NCI-H2171 (cell line): ENCODE measurements around the gene PARP3.

Experiments used
- DNase-seq: peaks from one replicate; lab custom pipeline; 2025; lab: John Stamatoyannopoulos, UW

PARP3 gene

DNA sequence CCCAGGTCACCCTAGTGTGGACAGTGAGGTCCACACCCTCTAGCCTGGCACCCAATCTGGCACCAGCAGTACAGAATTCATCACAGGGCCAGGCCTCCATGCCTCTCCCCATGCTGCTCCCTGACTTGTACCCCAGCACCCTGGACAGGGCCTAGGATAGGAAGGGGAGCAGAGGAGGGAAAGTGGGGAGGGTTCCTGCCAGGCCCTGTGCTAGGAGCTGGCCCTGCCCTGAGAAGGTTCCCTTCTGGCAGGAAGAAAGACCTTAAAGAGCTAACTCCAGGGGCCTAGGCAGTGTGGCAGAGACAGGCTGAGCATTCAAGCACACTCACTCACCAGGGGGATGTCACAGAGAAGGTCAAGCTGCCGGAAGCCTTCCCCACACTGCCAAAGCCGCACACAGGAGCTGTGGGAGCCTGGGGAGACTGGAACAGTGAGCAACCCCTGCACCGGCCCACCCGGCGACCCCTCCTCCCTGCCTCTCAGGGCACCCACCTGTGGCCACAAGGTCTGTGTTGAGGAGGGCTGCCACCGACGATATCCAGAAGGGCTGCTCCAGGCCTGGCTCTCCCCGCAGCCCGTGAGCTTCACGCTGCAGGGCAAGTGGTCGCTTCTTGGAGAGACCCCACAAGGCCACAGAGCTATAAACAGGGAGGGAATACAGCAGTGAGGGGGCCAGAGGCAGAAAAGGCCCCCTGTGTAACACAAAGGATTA is 7.9 kb upstream of the PARP3 start:
- DNase-seq = no peak

DNA sequence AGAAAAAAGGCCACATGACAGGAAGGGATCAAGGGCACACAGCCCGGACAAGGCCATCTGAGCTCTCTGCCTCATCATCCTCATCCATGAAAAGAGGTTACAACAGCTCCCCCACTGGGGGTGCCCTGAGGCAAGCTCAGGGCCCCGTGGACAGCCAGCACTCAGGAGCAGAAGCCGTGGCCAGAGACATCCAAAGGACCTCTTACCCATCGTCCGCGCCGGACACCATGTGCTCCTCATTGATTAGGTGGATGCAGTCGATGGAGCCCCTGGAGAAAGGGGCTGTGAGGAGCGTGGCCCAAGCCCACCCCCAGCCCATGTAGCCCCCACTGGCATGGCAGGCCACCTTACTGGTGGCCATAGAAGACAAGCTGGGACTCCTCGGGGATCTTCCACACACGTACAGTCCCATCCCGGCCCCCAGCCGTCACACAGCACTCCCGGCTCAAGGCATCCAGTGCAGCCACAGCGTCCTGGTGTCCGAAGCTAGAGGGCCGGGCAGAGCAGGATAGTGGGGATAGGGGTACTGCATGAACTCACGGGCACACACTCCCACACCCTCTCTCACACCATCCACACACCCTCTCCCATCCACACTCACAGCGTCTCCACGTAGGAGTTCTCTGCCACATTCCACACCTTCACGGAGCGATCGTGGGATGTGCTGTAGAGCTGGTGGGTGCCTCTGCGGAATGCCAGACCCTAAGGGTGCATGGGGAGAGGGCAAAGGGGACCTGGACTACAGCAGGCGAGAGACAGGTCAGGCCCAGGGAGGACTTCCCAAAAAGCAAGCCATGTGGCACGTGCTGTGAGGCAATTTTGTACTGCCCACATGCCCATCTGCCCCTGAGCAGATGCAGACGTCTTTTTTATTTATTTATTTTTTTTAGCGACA is 6.9 kb upstream of the PARP3 start:
- DNase-seq = no peak

DNA sequence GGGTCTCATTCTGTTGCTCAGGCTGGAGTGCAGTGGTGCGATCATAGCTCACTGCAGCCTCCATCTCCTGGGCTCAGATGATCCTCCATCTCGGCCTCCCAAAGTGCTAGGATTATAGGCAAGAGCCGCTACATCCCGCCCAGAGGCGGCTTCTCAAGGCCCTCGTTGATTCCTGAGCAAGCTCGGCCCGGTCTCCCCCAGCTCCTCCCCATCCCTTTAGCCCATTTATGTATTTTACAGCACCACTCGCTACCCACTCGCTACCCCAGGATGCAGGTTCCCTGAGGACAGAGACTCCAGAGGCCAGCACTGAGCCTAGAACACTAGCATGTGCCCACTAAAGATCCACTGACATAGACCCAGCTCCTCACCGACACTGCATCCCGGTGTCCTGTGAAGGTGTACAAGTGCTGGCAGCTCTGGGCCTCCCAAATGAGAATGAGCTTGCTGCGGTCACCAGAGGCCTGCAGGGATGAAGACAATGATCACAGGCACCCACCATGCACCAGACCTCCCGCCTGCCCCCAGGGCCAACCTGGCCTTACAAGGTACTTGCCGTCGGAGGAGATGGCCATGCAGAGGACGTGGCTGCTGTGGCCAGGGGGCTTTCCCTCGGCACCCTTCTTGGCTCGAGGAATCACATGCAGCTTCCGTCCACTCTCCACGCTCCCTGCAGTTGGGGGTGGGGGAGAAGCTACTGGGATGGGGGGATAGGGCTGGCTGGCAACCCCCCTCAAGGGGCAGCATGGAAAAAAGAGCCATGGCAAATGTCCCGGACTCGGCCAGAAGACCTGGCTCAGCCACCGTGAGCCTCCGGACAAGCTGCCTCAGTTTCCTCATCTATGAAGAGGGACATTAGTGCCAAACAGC is 6.0 kb upstream of the PARP3 start:
- DNase-seq = no peak

DNA sequence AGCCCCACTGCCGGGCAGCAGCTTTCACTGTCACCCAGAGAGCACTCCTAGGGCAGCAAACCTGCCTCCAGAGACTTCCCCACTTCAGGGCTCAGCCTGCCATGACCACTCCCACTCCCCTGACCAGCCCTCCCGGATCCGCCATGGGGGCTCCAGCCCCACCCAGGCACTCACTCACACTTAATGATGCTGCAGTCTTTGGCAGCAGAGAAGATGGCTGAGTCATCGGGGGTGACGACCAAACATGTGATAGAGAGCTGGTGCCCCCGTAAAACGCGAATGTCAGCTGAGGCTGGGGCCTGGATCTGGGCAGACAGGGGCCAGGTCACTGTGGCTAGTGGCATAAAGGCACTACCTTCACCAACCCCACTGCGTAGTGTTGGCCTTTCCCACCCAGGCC is 5.1 kb upstream of the PARP3 start:
- no peak for DNase-seq

DNA sequence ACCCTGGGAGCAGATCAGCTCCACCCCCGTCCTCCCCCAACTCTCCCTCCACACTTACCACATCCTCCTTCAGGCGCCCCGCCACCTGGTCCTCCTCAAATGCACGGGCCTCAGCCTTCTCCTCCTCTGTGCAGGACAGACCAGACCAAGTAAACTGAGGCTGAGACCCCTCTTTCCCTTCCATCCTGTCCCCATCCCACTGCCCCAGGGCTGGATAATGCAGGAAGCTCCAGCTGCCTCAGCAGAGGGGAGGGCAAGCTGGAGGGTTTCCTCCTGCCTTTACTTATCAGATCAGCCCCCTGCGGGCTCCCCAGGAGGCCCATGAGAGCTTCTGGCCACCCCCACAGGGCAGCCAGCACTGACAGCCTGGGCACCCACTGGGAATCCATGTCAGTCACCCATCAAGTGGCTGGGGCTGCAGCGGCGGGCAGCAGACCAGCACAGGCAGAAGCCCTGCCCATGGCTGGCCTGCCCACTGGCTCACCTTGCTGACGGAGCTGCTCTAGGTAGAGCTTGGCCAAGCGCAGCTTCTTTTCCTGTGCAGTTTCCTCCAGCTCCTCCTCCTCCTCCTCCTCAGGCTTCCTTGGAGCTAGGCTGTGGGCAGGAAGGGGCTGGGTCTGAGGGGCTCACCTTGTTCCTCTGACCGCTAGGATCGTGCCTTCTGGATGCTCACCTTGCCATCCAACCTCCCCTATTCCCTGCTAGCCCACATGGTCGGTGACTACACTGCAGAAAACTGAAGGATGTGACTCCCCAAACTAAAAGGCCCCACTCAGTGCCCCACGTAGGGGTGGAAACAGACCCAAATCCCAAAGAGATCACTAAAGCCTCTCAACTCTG is 4.3 kb upstream of the PARP3 start:
- DNase-seq = no peak

DNA sequence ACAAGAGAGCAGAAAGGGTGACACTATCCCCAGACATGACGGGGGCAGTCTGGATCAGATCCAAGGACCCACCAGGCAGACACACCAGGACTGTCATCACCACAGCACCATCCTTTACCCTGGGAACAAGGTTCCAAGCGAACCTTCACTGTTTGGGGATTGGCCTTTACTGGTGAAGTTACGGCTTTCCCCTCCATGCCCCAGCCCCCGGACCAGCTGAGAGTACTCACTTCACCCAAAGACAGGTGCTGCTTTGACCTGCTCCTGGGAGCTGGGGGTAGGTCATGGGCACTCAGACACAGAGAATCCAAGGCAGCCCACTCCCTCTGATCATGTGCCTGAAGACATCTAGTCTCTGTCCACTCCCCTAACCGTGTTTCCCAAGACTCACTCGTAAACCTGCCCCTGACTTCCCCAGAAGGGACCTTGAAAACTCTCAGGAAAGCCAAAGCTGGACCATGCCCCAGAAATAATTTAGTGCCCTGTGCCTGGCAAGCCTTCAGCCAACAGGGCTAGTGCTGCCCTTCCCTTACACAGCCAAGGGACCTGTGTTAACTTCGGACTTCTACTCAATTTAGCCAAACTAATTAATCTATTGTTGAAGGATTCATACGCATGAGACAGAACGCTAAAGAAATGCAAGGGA is 3.3 kb upstream of the PARP3 start:
- no peak for DNase-seq

DNA sequence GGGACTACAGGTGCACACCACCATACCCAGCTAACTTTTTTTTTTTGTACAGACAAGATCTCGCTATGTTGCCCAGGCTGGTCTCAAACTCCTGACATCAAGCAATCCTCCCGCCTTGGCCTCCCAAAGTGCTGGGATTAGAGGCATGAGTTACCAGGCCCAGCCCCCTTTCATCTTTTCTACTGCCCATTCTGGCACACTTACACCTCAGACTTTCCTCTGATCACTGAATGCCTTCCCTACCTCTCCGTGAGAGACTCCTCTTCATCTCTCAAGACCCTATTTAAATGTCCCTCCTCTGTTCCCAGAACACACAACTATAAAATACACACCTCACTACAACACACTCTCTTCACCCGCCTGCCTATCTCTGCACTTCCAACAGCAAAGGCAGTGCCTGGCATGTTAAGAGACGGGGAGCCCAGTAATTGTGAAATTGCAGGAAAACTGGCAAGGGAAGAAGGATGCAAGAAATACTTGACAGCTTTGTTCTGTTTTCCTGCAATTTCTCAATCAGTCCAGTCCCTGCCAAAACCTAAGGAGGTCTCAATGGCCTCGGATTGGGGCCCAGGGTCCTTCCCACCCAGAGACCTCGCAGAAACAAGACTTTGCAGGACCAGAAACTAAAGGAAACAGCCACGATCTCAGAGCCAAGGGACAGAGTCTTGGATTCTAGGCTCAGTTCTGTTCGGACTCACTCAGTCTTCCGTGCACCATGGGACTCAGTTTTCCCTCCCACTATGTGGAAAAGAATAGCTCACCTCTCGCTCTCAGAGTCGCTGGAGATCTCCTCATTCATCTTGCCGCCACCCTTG is 1.3 kb upstream of the PARP3 start:
- DNase-seq = no peak

DNA sequence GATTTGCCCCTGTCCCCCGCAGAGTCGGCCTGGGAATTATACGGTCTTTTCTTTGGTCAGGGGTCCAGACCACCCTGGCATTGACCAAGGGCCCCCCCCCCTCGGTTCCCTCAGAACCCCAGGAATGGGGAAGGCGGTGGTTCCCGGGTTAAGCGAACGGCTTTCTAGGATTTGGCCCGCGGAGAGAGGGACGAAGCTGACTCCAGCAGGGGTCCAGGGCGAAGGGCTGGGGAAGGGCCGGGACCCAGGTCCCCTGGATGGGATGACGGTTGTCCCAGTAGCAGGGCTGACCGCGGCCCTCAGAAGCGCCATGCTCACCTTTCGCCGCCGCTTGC is 733 bp upstream of the PARP3 start:
- no peak for DNase-seq

DNA sequence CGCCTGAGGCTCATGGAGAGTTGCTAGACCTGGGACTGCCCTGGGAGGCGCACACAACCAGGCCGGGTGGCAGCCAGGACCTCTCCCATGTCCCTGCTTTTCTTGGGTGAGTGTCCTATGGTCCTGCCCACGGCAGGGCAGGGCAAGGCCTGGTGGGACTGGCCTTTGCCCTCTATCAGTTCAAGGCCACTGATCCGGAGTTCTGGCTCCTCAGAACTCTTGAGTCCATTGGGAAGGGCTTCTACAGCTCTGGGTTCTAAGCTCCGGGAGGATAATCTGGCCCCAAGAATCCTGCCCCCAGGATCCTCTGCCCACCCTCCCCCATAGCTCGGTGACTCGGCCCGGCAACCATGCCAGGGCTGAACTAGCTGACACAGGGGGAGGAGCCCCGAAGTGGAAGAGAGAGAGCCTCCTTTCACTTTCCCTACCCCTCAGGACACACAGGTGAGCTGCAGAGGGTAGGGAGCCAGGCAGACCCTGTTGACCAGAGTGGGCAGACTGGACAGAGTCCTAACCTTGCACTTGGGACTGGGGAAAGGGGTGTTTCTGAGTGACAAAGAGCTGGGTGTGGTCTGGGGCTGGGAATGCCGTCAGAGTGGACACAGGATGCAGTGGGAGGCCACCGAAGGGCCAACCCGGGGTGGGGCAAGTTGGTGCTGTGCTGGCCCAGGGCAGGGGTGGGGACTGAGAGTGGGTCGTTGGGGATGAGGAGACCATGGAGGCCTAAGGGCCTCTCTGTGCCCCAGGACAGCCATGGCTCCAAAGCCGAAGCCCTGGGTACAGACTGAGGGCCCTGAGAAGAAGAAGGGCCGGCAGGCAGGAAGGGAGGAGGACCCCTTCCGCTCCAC is 664 bp downstream of the PARP3 start:
- DNase-seq = no peak

DNA sequence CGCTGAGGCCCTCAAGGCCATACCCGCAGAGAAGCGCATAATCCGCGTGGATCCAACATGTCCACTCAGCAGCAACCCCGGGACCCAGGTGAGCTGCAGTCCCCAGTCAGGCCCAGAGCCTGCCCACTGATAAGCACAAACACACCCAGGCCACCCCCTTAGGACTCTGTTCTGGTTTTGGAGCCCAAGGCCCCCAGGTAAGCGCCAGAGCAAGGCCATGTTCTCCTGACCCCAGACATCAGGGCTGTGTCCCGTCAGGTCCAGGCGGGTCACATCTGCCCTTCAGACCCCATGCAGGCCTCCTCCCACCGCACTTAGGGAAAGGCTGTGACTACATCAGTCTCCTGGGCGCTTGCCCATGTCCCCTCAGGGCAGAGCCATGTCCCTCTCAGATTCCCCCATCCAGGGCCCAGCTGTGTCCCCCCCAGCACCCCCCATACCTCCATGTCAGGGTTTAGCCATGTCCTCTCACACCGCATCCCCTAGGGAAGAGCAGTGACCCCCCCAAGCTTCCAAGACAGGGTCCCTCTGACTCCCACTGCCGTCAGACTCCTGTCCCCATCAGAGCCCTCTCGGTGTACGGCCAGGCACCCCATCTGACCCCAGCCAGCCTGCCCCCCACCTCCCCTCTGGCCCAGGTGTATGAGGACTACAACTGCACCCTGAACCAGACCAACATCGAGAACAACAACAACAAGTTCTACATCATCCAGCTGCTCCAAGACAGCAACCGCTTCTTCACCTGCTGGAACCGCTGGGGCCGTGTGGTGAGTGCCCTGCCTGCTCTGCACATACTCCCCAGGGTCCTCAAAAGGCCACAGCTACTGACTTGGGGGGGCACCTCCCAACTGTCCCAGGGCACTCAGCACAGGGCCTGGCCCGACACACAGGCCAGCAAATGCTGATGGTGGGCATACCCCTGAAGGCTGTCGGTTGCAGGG is 1.6 kb downstream of the PARP3 start:
- DNase-seq = no peak

DNA sequence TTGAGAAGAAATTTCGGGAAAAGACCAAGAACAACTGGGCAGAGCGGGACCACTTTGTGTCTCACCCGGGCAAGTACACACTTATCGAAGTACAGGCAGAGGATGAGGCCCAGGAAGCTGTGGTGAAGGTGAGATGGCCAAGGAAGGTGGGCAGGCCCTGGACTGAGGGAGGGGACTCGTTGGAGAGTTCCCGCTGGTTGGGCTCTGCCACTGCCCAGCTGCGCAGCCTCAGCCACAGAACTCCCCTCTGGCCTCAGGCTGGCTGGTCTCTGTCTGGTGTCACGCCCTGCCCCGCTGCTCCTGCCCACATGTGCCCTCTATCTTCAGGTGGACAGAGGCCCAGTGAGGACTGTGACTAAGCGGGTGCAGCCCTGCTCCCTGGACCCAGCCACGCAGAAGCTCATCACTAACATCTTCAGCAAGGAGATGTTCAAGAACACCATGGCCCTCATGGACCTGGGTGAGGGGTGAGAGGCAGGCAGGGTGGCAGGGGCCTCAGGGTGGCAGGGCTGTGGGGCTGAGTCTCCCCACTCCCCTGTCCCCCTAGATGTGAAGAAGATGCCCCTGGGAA is 2.4 kb downstream of the PARP3 start:
- DNase-seq = no peak

DNA sequence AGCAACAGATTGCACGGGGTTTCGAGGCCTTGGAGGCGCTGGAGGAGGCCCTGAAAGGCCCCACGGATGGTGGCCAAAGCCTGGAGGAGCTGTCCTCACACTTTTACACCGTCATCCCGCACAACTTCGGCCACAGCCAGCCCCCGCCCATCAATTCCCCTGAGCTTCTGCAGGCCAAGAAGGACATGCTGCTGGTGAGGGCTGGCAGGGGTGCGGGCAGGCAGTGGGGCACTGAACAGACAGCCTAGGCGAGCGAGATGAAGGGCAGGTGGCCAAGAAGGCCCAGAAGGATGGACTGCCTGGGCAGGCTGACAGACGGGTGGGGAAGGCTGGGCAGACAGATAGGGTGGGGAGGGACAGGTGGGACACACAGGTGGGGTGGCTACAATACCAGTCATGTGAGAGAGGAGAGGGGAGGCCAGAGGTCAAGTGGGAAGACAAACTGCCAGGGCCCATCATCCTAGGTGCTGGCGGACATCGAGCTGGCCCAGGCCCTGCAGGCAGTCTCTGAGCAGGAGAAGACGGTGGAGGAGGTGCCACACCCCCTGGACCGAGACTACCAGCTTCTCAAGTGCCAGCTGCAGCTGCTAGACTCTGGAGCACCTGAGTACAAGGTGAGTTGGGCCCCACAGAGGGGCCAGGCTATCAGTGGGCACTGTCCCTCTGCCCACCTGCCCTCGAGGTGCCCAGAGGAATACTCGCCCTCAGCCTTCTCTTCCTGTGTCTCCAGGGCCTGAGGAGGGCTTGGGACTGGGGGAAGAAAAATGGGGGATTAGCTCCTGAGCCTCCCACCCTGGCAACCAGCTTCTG is 3.1 kb downstream of the PARP3 start:
- DNase-seq = no peak

DNA sequence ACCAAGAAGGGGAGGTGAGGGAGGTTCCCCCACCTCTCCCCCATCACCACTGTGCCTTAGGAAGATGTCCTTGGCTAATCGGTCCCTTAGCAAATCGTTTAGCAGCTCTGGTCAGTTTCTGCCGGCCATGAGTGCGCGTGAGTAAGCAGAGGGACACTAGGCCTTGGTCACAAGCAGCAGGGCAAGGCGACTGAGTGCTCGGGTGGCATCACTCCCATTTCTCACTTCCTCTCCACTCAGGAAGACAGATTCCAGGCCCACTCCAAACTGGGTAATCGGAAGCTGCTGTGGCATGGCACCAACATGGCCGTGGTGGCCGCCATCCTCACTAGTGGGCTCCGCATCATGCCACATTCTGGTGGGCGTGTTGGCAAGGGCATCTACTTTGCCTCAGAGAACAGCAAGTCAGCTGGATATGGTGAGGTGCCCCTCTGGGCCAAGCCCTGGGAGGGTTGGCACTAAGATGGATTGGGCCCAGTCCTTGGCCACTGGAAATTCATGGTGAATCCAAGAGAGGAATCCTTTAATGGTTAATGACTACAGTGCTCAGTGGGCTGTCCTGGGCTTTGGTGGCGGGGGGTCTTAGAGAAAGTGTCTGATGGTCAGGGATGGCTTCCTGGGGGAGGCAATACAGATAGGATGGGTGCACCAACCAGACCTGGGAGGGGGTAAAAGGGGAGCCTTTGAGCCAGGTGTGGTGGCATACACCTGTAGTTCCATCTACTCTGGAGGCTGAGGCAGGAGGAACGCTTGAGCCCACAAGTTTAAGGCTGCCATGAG is 4.0 kb downstream of the PARP3 start:
- DNase-seq = no peak

DNA sequence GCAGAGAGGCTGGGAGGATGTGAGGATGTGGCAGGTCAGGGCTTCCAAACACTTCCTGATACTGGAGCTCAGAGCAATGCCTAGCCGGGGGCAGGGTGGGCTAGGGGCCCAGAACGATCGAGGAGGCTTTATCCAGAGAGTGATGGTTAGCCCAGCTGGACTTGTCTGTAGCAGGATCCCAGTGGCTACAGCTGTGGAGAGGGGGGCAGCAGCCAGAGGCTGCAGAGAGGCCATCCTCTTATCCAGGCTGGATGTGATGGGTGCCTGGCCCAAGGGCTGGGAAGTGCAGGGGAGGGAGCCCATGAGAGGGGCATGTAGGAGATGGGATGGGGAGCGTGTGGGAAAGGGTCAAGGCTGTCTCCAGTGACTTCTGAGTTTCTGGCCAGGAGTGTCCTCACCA is 4.6 kb downstream of the PARP3 start:
- no peak for DNase-seq

DNA sequence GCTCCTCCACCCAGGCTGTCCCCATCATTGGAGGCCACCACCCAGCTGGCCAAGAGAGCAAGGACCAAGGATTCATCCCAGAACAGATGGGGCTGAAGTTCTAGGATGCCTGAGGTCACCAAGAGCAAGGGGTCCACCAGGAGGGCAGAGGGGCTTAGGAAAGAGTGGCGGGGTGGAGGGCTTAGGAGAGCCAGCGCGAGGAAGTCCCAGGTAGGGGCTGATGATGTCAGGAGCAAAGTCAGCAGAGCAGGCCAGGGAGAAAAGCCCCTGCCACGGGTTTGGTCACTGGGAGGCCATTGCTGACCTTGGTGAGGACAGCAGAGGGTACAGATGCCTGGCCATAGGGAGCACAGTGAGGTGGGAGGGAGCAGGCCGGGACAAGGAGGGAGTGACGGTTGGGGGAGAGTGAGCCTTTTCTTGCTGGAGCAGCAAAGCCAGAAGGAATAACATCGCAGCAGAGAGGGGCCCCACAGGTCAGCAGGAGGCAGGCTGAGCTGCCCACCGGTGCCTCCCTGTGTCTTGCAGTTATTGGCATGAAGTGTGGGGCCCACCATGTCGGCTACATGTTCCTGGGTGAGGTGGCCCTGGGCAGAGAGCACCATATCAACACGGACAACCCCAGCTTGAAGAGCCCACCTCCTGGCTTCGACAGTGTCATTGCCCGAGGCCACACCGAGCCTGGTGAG is 5.2 kb downstream of the PARP3 start:
- no peak for DNase-seq
